OCI-LY1 (cell line): ENCODE data around the gene MUS81.
"Not testable (repeated sequence)": the region's sequence is repeated elsewhere in the genome, so short reads cannot be mapped to it uniquely, and the experiment has no call there.

Experiments used
- H2AFZ ChIP-seq: fragments of 200-600 bp; sonication (generic), shearing (Covaris generic); 2 replicates; pipeline ENCODE4 v1.6.0; 2014; ENCODE audit warnings: antibody characterized with exemption, mild to moderate bottlenecking, low read length
- H3F3A ChIP-seq: fragments of 200-600 bp; sonication (generic), shearing (Covaris generic); 2 replicates; pipeline ENCODE4 v1.6.0; 2014; ENCODE audit warnings: mild to moderate bottlenecking, antibody characterized with exemption, low read length, moderate library complexity; ENCODE audit not compliant: insufficient read depth
- H3K27ac ChIP-seq: fragments of 200-600 bp; sonication (generic); 2 replicates; pipeline ENCODE4 v1.5.1; 2014; ENCODE audit warnings: low read length, mixed run types, mild to moderate bottlenecking, low read depth; ENCODE audit not compliant: poor library complexity, severe bottlenecking
- H3K27me3 ChIP-seq: fragments of 200-600 bp; sonication (generic); 2 replicates; pipeline ENCODE4 v1.6.0; 2014; ENCODE audit warnings: antibody characterized with exemption, mild to moderate bottlenecking, low read length, moderate library complexity; ENCODE audit not compliant: insufficient read depth
- H3K36me3 ChIP-seq: fragments of 200-600 bp; sonication (generic); 2 replicates; pipeline ENCODE4 v1.6.1; 2014; ENCODE audit warnings: mild to moderate bottlenecking, antibody characterized with exemption, low read length, moderate library complexity, mixed read lengths; ENCODE audit not compliant: insufficient read depth
- H3K4me1 ChIP-seq: fragments of 200-600 bp; sonication (generic); 2 replicates; pipeline ENCODE4 v1.5.1; 2014; ENCODE audit warnings: mild to moderate bottlenecking, low read length, moderate library complexity; ENCODE audit not compliant: insufficient read depth, severe bottlenecking
- H3K4me2 ChIP-seq: fragments of 200-600 bp; sonication (generic), shearing (Covaris generic); 2 replicates; pipeline ENCODE4 v1.6.1; 2014; ENCODE audit warnings: low read length
- H3K4me3 ChIP-seq: fragments of 200-600 bp; sonication (generic); 2 replicates; pipeline ENCODE4 v1.5.1; 2014; ENCODE audit warnings: low read length, low read depth, mild to moderate bottlenecking, mixed read lengths; ENCODE audit not compliant: poor library complexity, severe bottlenecking
- H3K79me2 ChIP-seq: fragments of 200-600 bp; shearing (Covaris generic); 2 replicates; pipeline ENCODE4 v1.6.1; 2016; ENCODE audit warnings: mixed run types, low read length, mixed read lengths; ENCODE audit not compliant: insufficient read depth
- H3K9ac ChIP-seq: fragments of 200-600 bp; sonication (generic), shearing (Covaris generic); 2 replicates; pipeline ENCODE4 v1.6.1; 2014; ENCODE audit warnings: mild to moderate bottlenecking, low read length, mixed read lengths
- H3K9me2 ChIP-seq: fragments of 200-600 bp; sonication (generic), shearing (Covaris generic); 2 replicates; pipeline ENCODE4 v1.6.1; 2014; ENCODE audit warnings: low read depth, mild to moderate bottlenecking, low read length, mixed read lengths
- H3K9me3 ChIP-seq: fragments of 200-600 bp; shearing (Covaris generic); 2 replicates; pipeline ENCODE4 v1.6.1; 2014; ENCODE audit warnings: low read length, mixed read lengths
- H4K20me1 ChIP-seq: fragments of 200-600 bp; sonication (generic), shearing (Covaris generic); 2 replicates; pipeline ENCODE4 v1.6.0; 2016; ENCODE audit warnings: mild to moderate bottlenecking, low read length; ENCODE audit not compliant: insufficient read depth
- EZH2 ChIP-seq: fragments of 200-600 bp; sonication (generic), shearing (Covaris generic); IDR thresholded peaks from 2 replicates; pipeline ENCODE4 v1.8.0; 2017; ENCODE audit warnings: borderline replicate concordance, mixed run types, mild to moderate bottlenecking, antibody characterized with exemption, low read length, moderate library complexity, mixed read lengths
- TF ChIP-seq, protein P1 (sequence below): fragments of 200-600 bp; sonication (generic), shearing (Covaris generic); IDR thresholded peaks from 2 replicates; pipeline ENCODE4 v1.5.1; 2017; ENCODE audit warnings: mild to moderate bottlenecking, antibody characterized with exemption, low read length, moderate library complexity, mixed read lengths

The MUS81 gene

DNA sequence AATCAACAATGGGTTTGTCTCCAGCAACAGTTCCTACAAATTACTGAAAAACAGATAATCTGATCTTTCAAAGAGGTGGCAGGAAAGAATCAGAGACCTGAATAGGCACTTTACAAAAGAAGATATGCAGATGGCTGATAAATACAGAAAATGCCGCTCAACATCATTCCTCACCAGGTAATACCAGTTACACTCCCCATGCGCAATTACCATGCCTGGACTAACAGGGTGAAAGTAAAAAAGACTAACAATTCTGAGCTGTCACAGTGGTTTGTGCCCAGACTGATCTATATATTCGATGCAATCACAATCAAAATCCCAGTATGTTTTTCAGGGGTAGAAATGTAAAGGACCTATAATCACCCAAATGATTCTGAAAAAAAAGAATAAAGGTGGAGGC, 16.4 kb upstream of the MUS81 start:
- TF ChIP-seq, protein P1, sequence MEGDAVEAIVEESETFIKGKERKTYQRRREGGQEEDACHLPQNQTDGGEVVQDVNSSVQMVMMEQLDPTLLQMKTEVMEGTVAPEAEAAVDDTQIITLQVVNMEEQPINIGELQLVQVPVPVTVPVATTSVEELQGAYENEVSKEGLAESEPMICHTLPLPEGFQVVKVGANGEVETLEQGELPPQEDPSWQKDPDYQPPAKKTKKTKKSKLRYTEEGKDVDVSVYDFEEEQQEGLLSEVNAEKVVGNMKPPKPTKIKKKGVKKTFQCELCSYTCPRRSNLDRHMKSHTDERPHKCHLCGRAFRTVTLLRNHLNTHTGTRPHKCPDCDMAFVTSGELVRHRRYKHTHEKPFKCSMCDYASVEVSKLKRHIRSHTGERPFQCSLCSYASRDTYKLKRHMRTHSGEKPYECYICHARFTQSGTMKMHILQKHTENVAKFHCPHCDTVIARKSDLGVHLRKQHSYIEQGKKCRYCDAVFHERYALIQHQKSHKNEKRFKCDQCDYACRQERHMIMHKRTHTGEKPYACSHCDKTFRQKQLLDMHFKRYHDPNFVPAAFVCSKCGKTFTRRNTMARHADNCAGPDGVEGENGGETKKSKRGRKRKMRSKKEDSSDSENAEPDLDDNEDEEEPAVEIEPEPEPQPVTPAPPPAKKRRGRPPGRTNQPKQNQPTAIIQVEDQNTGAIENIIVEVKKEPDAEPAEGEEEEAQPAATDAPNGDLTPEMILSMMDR, result no peak
- no peak for TF ChIP-seq EZH2
- H4K20me1 ChIP-seq, result no peaks in the 10 kb centered on the region
- no peaks in the 10 kb centered on the region for H3K36me3 ChIP-seq
- no peak overlapping the region for H3K4me3 ChIP-seq
- no peaks in the 10 kb centered on the region for H3K9me2 ChIP-seq
- no peak overlapping the region for H3K27ac ChIP-seq
- no peaks in the 10 kb centered on the region for H3K79me2 ChIP-seq
- H3K9me3 ChIP-seq, result no peaks in the 10 kb centered on the region
- H3K4me2 ChIP-seq, result no peak overlapping the region
- H3F3A ChIP-seq, result no peaks in the 10 kb centered on the region
- H3K27me3 ChIP-seq, result no peaks in the 10 kb centered on the region
- no peak overlapping the region for H3K9ac ChIP-seq
- H3K4me1 ChIP-seq, result no peaks in the 10 kb centered on the region
- H2AFZ ChIP-seq, result no peak overlapping the region

DNA sequence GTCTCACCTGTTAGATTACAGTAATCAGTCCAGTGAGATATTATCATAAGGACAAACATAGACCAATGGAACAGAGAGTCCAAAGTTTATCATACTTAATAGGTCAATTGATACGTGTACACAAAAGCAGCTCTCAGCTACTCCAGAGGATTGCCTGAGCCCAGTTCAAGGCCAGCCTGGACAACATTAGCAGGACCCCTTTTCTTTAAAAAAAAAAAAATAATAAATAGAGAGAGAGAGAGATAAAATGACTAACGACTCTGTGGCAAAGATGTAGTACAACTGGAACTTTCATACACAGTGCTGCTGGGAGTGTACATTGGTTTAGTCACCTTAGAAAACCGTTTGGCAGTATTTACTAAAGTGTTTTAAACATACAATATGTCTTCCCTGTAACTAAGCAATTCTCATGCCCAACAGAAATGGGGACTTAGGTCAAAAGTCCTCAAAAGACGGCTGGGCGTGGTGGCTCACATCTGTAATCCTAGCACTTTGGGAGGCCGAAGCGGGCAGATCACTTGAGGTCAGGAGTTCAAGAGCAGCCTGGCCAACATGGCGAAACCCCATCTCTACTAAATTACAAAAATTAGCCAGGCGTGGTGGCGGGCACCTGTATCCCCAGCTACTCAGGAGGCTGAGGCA, 15.9 kb upstream of the MUS81 start:
- Histone ChIP-seq H3K9me2 (no peaks in the 10 kb centered on the region), H3K27ac (no peak overlapping the region), H3K9me3 (no peaks in the 10 kb centered on the region), H3K36me3 (no peaks in the 10 kb centered on the region), H3K9ac (no peak overlapping the region), H3K79me2 (no peaks in the 10 kb centered on the region), H3K27me3 (no peaks in the 10 kb centered on the region), H3K4me3 (no peak overlapping the region), H2AFZ (no peak overlapping the region), H4K20me1 (no peaks in the 10 kb centered on the region), H3F3A (no peaks in the 10 kb centered on the region), H3K4me1 (no peaks in the 10 kb centered on the region), H3K4me2 (no peak overlapping the region)
- TF ChIP-seq, protein P1, result no peak
- TF ChIP-seq EZH2, result no peak

DNA sequence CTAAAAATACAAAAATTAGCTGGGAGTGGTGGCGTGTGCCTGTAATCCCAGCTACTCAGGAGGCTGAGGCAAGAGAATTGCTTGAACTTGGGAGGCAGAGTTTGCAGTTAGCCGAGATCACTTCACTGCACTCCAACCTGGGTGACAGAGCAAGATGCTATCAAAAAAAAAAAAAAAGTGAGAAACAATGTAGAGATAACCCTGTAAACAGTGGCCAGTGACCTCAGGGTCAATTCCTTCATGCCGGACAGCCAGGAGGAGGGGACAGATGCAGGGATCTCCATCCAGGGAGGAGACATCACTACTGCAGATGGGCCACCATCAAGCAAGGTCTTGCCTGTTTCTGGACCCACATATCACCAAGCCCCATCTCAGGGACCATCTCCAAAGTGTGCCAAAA, 12.5 kb upstream of the MUS81 start:
- TF ChIP-seq, protein P1, result no peak
- TF ChIP-seq EZH2, result no peak
- Histone ChIP-seq H3K36me3 (peaks cover 19% of the 10 kb centered on the region), H3K4me1 (no peaks in the 10 kb centered on the region), H3K9me2 (no peaks in the 10 kb centered on the region), H3F3A (no peaks in the 10 kb centered on the region), H3K27ac (no peak overlapping the region), H3K79me2 (no peaks in the 10 kb centered on the region), H2AFZ (no peak overlapping the region), H4K20me1 (no peaks in the 10 kb centered on the region), H3K9me3 (no peaks in the 10 kb centered on the region), H3K4me2 (no peak overlapping the region), H3K9ac (no peak overlapping the region), H3K27me3 (no peaks in the 10 kb centered on the region), H3K4me3 (no peak overlapping the region)

DNA sequence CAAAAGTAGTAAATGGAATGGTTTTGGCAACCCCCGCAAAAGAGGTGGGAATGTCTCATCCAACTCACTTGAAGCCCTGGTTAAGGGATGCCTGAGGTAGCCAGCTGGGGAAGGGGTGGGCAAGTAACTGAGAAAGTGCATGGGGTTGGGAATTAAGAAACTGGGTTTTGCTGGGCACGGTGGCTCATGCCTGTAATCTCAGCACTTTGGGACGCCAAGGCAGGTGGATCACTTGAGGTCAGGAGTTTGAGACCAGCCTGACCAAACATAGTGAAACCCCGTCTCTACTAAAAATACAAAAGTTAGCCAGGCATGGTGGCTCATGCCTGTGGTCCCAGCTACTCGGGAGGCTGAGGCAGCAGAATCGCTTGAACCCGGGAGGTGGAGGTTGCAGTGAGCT, 11.5 kb upstream of the MUS81 start:
- H3K9me2 ChIP-seq, H3F3A ChIP-seq, H3K27ac ChIP-seq, H3K4me2 ChIP-seq, H3K9me3 ChIP-seq, H3K79me2 ChIP-seq, H2AFZ ChIP-seq, H3K9ac ChIP-seq, H4K20me1 ChIP-seq, H3K4me1 ChIP-seq, H3K4me3 ChIP-seq, H3K27me3 ChIP-seq: not testable (repeated sequence)
- H3K36me3 ChIP-seq, result peaks cover 28% of the 10 kb centered on the region
